ENCODE measurements around the gene CNRIP1. TPM values are rescaled to one million over a fixed set of nuclear protein-coding genes. Genes with fewer than 3 reads are reported as not detected.

Gene CNRIP1
- total RNA-seq, 1 donor from 2014 or later = not detected

GRCh38 chr2:68287580-68288441 is 31.9 kb downstream of the CNRIP1 start:
- TF ChIP-seq CTCF (IDR thresholded peaks at IDR 0.05) = no peak
- Mint-ChIP-seq H3K4me3 (no peak overlapping the region), H3K36me3 (ENCODE audit: low read depth) (no peaks in the 10 kb centered on the region), H3K9me3 (no peaks in the 10 kb centered on the region), H3K4me1 (peaks cover 6% of the 10 kb centered on the region), H3K27ac (no peak overlapping the region), H3K27me3 (no peaks in the 10 kb centered on the region)
- intact Hi-C loops (cut with micrococcal nuclease) = no loop called here
- no peak for ATAC-seq (ENCODE audit: low read depth)
- CTCF ChIA-PET = interaction anchor here (1.2 to 1.7 kb wide), 2 partner anchors 59 to 92 kb away, joined by 3 to 5 read pairs; no protein-coding TSS in a partner anchor
- POLR2A ChIA-PET = no interaction called here
- DNase-seq = no peak

DNA sequence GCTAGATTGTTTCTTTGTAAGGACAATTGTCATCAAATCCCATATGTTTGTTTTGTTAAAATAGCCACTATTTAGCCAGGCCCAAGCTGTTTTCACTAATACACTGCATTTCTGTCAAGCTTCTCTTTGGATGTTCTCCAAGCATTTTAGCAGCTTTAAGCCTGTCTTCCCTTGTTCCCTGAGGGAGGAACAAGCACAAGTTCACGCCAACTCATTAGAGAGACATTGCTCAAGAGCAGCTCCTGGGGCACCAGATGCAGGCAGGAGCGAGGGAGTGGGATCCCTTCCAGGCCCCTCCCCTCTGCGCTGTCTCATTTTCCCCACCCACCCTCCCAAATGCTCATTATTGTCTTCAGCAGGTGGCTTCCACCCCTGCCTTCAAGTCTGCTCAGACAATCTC is 34.9 kb downstream of the CNRIP1 start:
- no peak for ATAC-seq (ENCODE audit: low read depth)
- H3K4me1 Mint-ChIP-seq = peaks cover 10% of the 10 kb centered on the region
- intact Hi-C loops (cut with micrococcal nuclease) = no loop called here
- no peak for DNase-seq
- H3K4me3 Mint-ChIP-seq = no peak overlapping the region
- POLR2A ChIA-PET = interaction anchor here (0.6 kb wide), 1 partner anchor 29 kb away, joined by 9 read pairs; no protein-coding TSS in a partner anchor
- no peak overlapping the region for H3K27ac Mint-ChIP-seq
- CTCF ChIA-PET = interaction anchor here (0.8 to 4.1 kb wide), 4 partner anchors 9 to 157 kb away, joined by 3 to 66 read pairs (median 7); no protein-coding TSS in a partner anchor
- no peaks in the 10 kb centered on the region for H3K27me3 Mint-ChIP-seq
- no peaks in the 10 kb centered on the region for H3K9me3 Mint-ChIP-seq
- H3K36me3 Mint-ChIP-seq (ENCODE audit: low read depth) = no peaks in the 10 kb centered on the region
- no peak for TF ChIP-seq CTCF (IDR thresholded peaks at IDR 0.05)

DNA sequence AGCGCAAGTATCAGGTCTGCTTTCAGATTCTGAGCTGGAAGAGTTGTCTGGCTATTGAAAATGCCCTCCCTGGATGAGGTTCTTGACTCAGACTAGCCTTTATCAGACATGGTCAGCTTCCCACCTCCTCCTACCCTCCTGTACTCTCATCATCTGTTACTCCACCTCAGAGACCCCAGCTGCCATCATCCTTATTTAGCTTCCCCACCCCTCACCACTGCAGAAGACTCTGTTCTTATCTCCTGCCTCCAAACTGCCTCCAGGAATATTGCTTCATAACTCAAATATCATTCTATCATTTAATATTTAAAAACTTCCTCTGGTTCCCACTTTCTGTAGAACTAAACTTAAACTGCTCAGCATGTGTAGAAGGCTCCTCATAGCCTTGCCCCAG is 36.3 kb downstream of the CNRIP1 start:
- DNase-seq = no peak
- no peaks in the 10 kb centered on the region for H3K36me3 Mint-ChIP-seq (ENCODE audit: low read depth)
- TF ChIP-seq CTCF (IDR thresholded peaks at IDR 0.05) = no peak
- ATAC-seq (ENCODE audit: low read depth) = no peak
- intact Hi-C loops (cut with micrococcal nuclease) = no loop called here
- ChIA-PET POLR2A (interaction anchor here (1.0 to 1.5 kb wide), 2 partner anchors 30 to 87 kb away, joined by 3 to 6 read pairs; no protein-coding TSS in a partner anchor), CTCF (interaction anchor here (0.8 to 4.1 kb wide), 14 partner anchors 14 to 252 kb away, joined by 3 to 66 read pairs (median 6); partner anchors contain the start of gene C1D)
- peaks cover 10% of the 10 kb centered on the region for H3K4me1 Mint-ChIP-seq
- H3K27me3 Mint-ChIP-seq = no peaks in the 10 kb centered on the region
- no peak overlapping the region for H3K27ac Mint-ChIP-seq
- no peak overlapping the region for H3K4me3 Mint-ChIP-seq
- no peaks in the 10 kb centered on the region for H3K9me3 Mint-ChIP-seq

DNA sequence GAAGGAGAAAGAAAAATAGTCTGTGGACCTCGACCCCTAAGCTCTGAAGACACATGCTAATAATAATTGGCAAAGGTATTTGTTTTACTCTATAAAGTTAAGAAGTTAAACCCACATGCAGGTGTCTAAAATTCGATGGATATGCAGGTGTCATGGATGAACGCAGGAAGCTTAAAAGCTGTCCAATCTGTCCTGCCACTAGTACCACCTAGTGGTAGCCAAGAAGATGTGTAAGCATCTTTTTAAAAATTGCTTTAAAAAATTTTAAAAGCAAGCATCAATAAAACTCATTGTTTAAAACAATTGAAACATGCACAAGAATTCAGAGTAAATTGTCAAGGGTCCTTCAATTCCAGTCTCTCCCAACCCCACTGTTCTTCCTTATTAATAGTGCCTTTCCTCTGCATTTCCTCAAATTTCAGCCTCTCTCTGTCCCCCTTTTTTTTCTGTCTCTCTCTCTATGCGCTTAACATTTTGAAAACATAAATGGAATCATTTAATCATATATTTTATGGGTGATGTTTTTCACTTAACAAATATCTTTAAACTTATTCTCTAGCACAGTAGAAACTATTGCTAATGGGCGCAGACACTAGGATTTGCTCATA is 36.8 kb downstream of the CNRIP1 start:
- Mint-ChIP-seq H3K9me3 (no peaks in the 10 kb centered on the region), H3K36me3 (ENCODE audit: low read depth) (no peaks in the 10 kb centered on the region), H3K4me1 (peaks cover 6% of the 10 kb centered on the region), H3K27ac (no peak overlapping the region), H3K27me3 (no peaks in the 10 kb centered on the region), H3K4me3 (no peak overlapping the region)
- intact Hi-C loops (cut with micrococcal nuclease) = loop anchor here (1.0 kb wide), 3 partner anchors 87 to 161 kb away; no protein-coding TSS in a partner anchor
- ChIA-PET POLR2A (interaction anchor here (1.0 to 1.5 kb wide), 2 partner anchors 30 to 87 kb away, joined by 3 to 6 read pairs; no protein-coding TSS in a partner anchor), CTCF (interaction anchor here (0.8 to 4.1 kb wide), 15 partner anchors 11 to 252 kb away, joined by 3 to 66 read pairs (median 6); partner anchors contain the start of gene C1D)
- ATAC-seq (ENCODE audit: low read depth) = peak; percentile 69
- DNase-seq = no peak
- peak; percentile 82 for TF ChIP-seq CTCF (IDR thresholded peaks at IDR 0.05)

DNA sequence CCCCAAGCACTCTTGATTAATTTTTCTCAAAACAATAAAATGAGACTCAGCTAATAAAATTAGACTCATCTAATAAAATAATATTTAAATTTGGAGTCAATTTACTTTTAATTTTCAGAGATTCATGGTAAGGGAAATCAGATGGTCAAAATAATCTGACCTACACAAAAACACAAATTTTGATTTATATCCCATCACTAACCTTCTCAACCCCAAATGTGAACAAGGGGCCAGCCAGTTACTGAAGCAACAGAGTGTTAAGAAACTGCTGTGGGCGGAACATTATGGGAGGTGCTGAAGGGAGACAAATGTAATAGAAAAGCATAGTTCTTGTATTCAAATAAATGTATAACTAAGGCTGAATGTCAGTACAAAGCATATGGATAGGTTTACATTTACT is 39.0 kb downstream of the CNRIP1 start:
- H3K27ac Mint-ChIP-seq = no peak overlapping the region
- H3K4me1 Mint-ChIP-seq = peaks cover 5% of the 10 kb centered on the region
- no peak overlapping the region for H3K4me3 Mint-ChIP-seq
- CTCF ChIA-PET = interaction anchor here (2.5 kb wide), 1 partner anchor 158 kb away, joined by 14 read pairs; no protein-coding TSS in a partner anchor
- ATAC-seq (ENCODE audit: low read depth) (no peak), DNase-seq (no peak)
- POLR2A ChIA-PET = no interaction called here
- intact Hi-C loops (cut with micrococcal nuclease) = no loop called here
- no peaks in the 10 kb centered on the region for H3K9me3 Mint-ChIP-seq
- H3K27me3 Mint-ChIP-seq = no peaks in the 10 kb centered on the region
- no peak for TF ChIP-seq CTCF (IDR thresholded peaks at IDR 0.05)
- no peaks in the 10 kb centered on the region for H3K36me3 Mint-ChIP-seq (ENCODE audit: low read depth)

Data from activated B cell treated with CpG ODN at 0.5 μM for 24 hours (primary cell).